NCI-H446 (cell line): ENCODE data around the gene OR2A1.
"Not testable (repeated sequence)": the region's sequence is repeated elsewhere in the genome, so short reads cannot be mapped to it uniquely, and the experiment has no call there.

Experiments
- DNase-seq, 2 experiments: peaks; one replicate each; lab custom pipeline; 2025; lab: John Stamatoyannopoulos, UW

Gene OR2A1

GRCh38 chr7:144311872-144312469 is at the start of gene OR2A1:
OR2A1 (plus strand) TSS chr7:144312419; CDS start chr7:144318125, 5,706 bp downstream.
- DNase-seq: not testable (repeated sequence)

- DNase-seq: not testable (repeated sequence)
Observed at GRCh38 chr7:144264692-144265091, 47.5 kb upstream of the OR2A1 start, which contains the start of gene OR2A7. OR2A7 (minus strand) TSS chr7:144264792; CDS start chr7:144259628, 5,164 bp downstream.

- not testable (repeated sequence) for DNase-seq
Observed at GRCh38 chr7:144269188-144269587, 43.0 kb upstream of the OR2A1 start, which contains the start of gene CTAGE8. CTAGE8 (minus strand) TSS chr7:144269288; CDS start chr7:144269250, 38 bp downstream.

- not testable (repeated sequence) for DNase-seq
Observed at GRCh38 chr7:144275281-144275680, 36.9 kb upstream of the OR2A1 start.

- DNase-seq: not testable (repeated sequence)
Observed at GRCh38 chr7:144280010-144280409, 32.2 kb upstream of the OR2A1 start.

GRCh38 chr7:144281981-144282380 is 30.2 kb upstream of the OR2A1 start:
- DNase-seq: not testable (repeated sequence)

GRCh38 chr7:144282490-144282889 is 29.7 kb upstream of the OR2A1 start:
- not testable (repeated sequence) for DNase-seq

- not testable (repeated sequence) for DNase-seq
Observed at GRCh38 chr7:144283716-144284115, 28.5 kb upstream of the OR2A1 start.

GRCh38 chr7:144287171-144287784 is 24.9 kb upstream of the OR2A1 start:
- DNase-seq: not testable (repeated sequence)

- not testable (repeated sequence) for DNase-seq
Observed at GRCh38 chr7:144291607-144292006, 20.6 kb upstream of the OR2A1 start.

- not testable (repeated sequence) for DNase-seq
Observed at GRCh38 chr7:144292384-144293161, 19.6 kb upstream of the OR2A1 start.

- DNase-seq: not testable (repeated sequence)
Observed at GRCh38 chr7:144293794-144294499, 18.3 kb upstream of the OR2A1 start.

- not testable (repeated sequence) for DNase-seq
Observed at GRCh38 chr7:144302578-144303303, 9.5 kb upstream of the OR2A1 start.

- not testable (repeated sequence) for DNase-seq
Observed at GRCh38 chr7:144303607-144304006, 8.6 kb upstream of the OR2A1 start.

- DNase-seq: not testable (repeated sequence)
Observed at GRCh38 chr7:144305156-144305555, 7.1 kb upstream of the OR2A1 start.

- DNase-seq: not testable (repeated sequence)
Observed at GRCh38 chr7:144309702-144310101, 2.5 kb upstream of the OR2A1 start.

- not testable (repeated sequence) for DNase-seq
Observed at GRCh38 chr7:144311218-144311617, 1.0 kb upstream of the OR2A1 start.

- not testable (repeated sequence) for DNase-seq
Observed at GRCh38 chr7:144317537-144317936, 5.3 kb downstream of the OR2A1 start.

GRCh38 chr7:144319547-144319946 is 7.3 kb downstream of the OR2A1 start:
- not testable (repeated sequence) for DNase-seq

- DNase-seq: not testable (repeated sequence)
Observed at GRCh38 chr7:144321677-144322206, 9.5 kb downstream of the OR2A1 start.

GRCh38 chr7:144323359-144323758 is 11.1 kb downstream of the OR2A1 start:
- not testable (repeated sequence) for DNase-seq
